Breast epithelium (tissue), 3 donors: Measurements from ENCODE around the gene IL32.

Experiments used
- CTCF ChIP-seq, 3 donors: fragments of 450-650 bp; IDR thresholded peaks; one replicate each; pipeline ENCODE4 v1.5.1; 2016 to 2017; ENCODE audit warnings: antibody characterized with exemption in 3 of 3, mild to moderate bottlenecking in 3 of 3, moderate library complexity in 3 of 3
- POLR2A ChIP-seq: fragments of 450-650 bp; IDR thresholded peaks from one replicate; pipeline ENCODE4 v1.6.1; 2016; ENCODE audit warnings: antibody characterized with exemption, mild to moderate bottlenecking, moderate library complexity
- POLR2AphosphoS5 ChIP-seq, 3 donors: sonication (generic); formaldehyde crosslinking; IDR thresholded peaks; one replicate each; pipeline ENCODE4 v1.6.1; 2017; ENCODE audit warnings: antibody characterized with exemption in 3 of 3

GRCh38 chr16:3026003-3026378, 39.4 kb upstream of the IL32 start:
- TF ChIP-seq CTCF (IDR thresholded peaks at IDR 0.05), result no peak
- no peak for TF ChIP-seq POLR2A
- no peak for TF ChIP-seq POLR2AphosphoS5 (IDR thresholded peaks at IDR 0.05)
